Stomach (tissue), 4 donors: ENCODE results near the gene CCDC71.

ENCODE experiments used
- EP300 ChIP-seq: sonication (generic); formaldehyde crosslinking; IDR thresholded peaks from one replicate; pipeline ENCODE4 v1.6.1; 2017; ENCODE audit warnings: antibody characterized with exemption
- POLR2A ChIP-seq, 4 donors: fragments of 450-650 bp; IDR thresholded peaks; one replicate each; pipeline ENCODE4 v1.6.1; 2016; ENCODE audit warnings: antibody characterized with exemption in 4 of 4, control low read depth in 2 of 4, mild to moderate bottlenecking in 1 of 4, moderate library complexity in 1 of 4
- POLR2AphosphoS5 ChIP-seq, 3 donors: sonication (generic); formaldehyde crosslinking; IDR thresholded peaks; one replicate each; pipeline ENCODE4 v1.6.1; 2016; ENCODE audit warnings: antibody characterized with exemption in 3 of 3
- TF ChIP-seq, protein P1 (sequence below), 7 experiments: fragments of 450-650 bp in 4 of 7; fragments of 200-600 bp in 3 of 7; sonication (generic) in 3 of 7; IDR thresholded peaks; one replicate each; pipeline ENCODE4 v1.5.1; 2016 to 2019; ENCODE audit warnings: antibody characterized with exemption in 7 of 7, control low read depth in 2 of 7, mild to moderate bottlenecking in 1 of 7

DNA sequence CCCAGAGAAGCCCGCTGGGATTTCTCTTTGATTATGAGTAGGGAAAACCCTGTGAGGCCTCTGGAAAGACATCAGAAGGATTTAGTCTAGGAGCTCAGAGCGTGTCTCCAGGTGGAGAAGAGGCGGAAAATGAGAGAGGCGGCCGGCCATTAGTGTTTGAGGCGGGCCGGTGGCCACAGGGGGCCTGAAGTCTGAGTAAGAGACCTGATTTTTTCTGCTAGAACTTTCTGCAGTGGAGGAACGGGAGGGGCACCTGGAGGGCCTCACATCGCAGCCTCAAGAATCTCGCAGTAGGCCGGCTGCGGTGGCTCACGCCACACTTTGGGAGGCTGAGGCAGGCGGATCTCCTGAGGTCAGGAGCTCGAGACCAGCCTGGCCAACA is 33.8 kb upstream of the CCDC71 start:
- no peak for TF ChIP-seq POLR2A (IDR thresholded peaks at IDR 0.05)
- TF ChIP-seq EP300, result no peak
- TF ChIP-seq, protein P1, sequence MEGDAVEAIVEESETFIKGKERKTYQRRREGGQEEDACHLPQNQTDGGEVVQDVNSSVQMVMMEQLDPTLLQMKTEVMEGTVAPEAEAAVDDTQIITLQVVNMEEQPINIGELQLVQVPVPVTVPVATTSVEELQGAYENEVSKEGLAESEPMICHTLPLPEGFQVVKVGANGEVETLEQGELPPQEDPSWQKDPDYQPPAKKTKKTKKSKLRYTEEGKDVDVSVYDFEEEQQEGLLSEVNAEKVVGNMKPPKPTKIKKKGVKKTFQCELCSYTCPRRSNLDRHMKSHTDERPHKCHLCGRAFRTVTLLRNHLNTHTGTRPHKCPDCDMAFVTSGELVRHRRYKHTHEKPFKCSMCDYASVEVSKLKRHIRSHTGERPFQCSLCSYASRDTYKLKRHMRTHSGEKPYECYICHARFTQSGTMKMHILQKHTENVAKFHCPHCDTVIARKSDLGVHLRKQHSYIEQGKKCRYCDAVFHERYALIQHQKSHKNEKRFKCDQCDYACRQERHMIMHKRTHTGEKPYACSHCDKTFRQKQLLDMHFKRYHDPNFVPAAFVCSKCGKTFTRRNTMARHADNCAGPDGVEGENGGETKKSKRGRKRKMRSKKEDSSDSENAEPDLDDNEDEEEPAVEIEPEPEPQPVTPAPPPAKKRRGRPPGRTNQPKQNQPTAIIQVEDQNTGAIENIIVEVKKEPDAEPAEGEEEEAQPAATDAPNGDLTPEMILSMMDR (IDR thresholded peaks at IDR 0.05), result no peak
- TF ChIP-seq POLR2AphosphoS5 (IDR thresholded peaks at IDR 0.05), result no peak
